GM19025 (cell line): ENCODE results near the gene ADGRD2.

Experiments used
- ATAC-seq: cut with Tn5 transposase; IDR thresholded peaks from one replicate; pipeline ENCODE4 v1.9.1; 2021; ENCODE audit warnings: mild to moderate bottlenecking, low read depth, moderate library complexity; ENCODE audit not compliant: unreplicated experiment

ADGRD2 gene

GRCh38 chr9:124454791-124455443, 4.7 kb downstream of the ADGRD2 start:
- no peak for ATAC-seq

GRCh38 chr9:124455820-124456219, 5.6 kb downstream of the ADGRD2 start:
- no peak for ATAC-seq

- ATAC-seq = no peak
Measured at GRCh38 chr9:124456341-124457078, 6.3 kb downstream of the ADGRD2 start.

- no peak for ATAC-seq
Measured at GRCh38 chr9:124457079-124457886, 7.0 kb downstream of the ADGRD2 start.

- ATAC-seq = no peak
Measured at GRCh38 chr9:124457887-124458431, 7.7 kb downstream of the ADGRD2 start.

GRCh38 chr9:124458441-124458840, 8.2 kb downstream of the ADGRD2 start:
- ATAC-seq = no peak

- no peak for ATAC-seq
Measured at GRCh38 chr9:124462739-124463138, 12.5 kb downstream of the ADGRD2 start.

- no peak for ATAC-seq
Measured at GRCh38 chr9:124465736-124466135, 15.5 kb downstream of the ADGRD2 start.

- no peak for ATAC-seq
Measured at GRCh38 chr9:124467410-124468060, 17.3 kb downstream of the ADGRD2 start.

- no peak for ATAC-seq
Measured at GRCh38 chr9:124468061-124468740, 17.9 kb downstream of the ADGRD2 start.

GRCh38 chr9:124469011-124469832, 19.0 kb downstream of the ADGRD2 start:
- no peak for ATAC-seq

- ATAC-seq = no peak
Measured at GRCh38 chr9:124470306-124470705, 20.1 kb downstream of the ADGRD2 start.

- ATAC-seq = no peak
Measured at GRCh38 chr9:124470726-124471125, 20.5 kb downstream of the ADGRD2 start.

GRCh38 chr9:124471761-124472160, 21.5 kb downstream of the ADGRD2 start:
- ATAC-seq = no peak

GRCh38 chr9:124472770-124473169, 22.5 kb downstream of the ADGRD2 start:
- ATAC-seq = no peak

- ATAC-seq = no peak
Measured at GRCh38 chr9:124473310-124473709, 23.1 kb downstream of the ADGRD2 start.

- no peak for ATAC-seq
Measured at GRCh38 chr9:124474151-124474550, 23.9 kb downstream of the ADGRD2 start.

GRCh38 chr9:124475158-124475867, 25.1 kb downstream of the ADGRD2 start:
- no peak for ATAC-seq
